HG03175 (cell line): ENCODE measurements around the gene DEPP1.

Source experiments
- ATAC-seq: cut with Tn5 transposase; IDR thresholded peaks from one replicate; pipeline ENCODE4 v1.9.1; 2021; ENCODE audit warnings: mild to moderate bottlenecking, moderate library complexity; ENCODE audit not compliant: unreplicated experiment

Gene DEPP1

DNA sequence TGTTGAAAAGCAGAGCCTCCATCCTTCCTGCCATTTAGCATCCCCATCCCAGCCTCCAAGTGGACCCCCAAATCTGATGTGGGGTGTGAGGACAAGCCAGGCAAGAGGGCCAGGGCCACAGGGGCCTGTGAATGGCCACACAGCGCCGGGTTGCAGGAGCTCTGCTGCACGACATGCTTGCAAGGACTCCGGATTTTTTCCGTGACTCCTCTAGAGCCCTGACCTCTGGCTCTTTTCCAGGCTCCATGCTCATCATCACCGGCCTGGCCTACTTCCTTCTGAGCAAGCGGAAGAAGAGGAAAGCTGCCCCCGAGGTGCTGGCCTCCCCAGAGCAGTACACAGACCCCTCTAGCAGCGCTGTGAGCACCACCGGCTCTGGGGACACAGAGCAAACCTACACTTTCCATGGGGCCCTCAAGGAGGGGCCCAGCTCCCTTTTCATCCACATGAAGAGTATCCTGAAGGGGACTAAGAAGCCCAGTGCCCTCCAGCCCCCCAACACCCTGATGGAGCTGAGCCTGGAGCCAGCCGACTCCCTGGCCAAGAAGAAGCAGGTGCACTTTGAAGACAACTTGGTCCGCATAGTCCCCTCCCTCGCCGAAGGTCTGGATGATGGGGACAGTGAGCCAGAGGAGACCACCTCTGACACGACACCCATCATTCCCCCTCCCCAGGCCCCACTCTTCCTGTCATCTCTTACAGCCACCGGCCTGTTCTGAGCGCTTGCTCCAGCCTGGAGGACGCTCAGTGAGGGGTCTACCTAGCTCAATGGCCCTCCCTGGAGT lies 44.0 kb downstream of the DEPP1 start:
- ATAC-seq = no peak

DNA sequence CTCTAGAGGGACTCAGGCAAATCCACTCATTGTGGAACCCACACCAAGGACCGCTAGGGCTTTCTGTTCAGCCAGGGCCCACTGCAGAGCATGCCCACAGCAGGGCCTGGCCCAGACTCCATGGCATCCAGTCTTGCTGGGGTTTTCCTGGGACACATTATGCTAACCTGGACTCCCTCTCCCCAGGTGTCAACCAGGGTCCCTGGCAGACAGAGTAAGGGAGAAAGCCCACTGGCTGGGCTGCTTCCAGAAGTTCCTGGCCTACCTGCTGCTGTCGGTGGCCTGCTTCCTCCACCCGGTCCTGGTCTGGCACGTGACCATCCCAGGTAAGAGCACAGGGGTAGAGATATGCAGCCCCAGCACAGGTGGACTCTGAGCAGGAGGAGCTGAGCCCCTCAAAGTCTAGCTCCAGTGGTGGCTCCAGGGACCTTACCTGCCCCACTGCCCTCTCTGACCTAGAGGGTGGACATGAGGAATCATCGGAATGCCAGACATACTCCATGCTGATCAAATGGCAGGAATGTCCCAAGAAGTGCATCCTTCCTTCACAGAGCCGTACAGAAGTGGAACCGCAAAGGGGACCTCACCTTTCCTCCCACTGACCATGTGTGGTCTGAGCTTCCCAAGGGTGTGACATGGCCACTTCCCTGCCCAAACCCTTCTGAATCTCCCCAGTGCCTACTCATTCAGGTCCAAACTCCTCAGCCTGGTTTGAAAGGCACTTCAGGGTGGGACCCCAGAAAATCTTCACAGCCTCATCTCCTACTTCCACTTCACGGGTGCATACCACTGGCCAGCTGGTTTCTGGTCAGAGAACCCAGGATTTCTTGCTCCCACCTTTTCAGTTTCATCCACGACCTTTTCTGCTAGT lies 44.9 kb downstream of the DEPP1 start:
- no peak for ATAC-seq

DNA sequence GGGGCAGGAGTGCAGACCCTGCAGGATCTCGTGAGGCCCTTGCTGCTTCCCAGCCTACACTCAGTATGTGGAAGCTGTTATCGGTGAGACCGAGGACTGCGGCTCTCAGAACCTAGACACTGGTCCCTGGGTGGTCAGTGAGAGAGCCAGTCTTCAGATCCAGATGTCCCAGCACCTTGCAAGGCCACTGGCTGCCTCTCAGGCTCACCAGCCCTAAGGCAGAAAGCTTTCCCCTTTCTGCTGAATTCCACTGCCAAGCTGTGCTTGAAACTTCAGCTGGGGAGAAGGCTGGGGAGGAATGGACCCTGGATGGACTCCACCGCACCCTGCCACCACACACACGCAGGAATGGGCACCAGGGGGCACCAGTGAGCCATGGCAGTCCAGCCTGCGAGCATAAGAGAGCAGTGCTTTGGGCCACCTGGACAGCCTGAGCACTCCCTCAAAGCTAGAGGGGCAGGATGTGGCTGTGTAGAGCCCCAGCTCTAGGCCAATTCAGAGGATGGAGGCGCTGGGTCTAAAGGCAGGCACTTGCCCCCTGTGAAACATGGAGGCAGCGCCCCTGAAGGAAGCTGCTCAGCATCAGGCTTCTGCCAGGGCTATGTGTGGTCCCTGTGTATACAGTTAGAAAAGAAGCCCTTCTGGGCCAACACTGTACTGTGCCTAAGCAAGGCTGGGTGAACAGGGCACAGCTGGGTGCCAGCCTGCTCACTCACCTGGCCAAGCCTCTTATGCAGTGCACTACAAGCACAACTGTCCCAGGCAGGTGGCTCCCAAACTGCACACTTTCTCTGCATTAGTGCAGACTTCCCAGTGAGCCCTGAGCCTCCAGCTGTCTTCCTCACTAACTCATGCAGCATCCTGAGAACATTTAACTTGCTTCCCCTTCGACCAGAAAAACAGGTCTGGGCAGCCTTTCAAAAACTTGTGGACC lies 45.8 kb downstream of the DEPP1 start:
- peak; percentile 94 for ATAC-seq

DNA sequence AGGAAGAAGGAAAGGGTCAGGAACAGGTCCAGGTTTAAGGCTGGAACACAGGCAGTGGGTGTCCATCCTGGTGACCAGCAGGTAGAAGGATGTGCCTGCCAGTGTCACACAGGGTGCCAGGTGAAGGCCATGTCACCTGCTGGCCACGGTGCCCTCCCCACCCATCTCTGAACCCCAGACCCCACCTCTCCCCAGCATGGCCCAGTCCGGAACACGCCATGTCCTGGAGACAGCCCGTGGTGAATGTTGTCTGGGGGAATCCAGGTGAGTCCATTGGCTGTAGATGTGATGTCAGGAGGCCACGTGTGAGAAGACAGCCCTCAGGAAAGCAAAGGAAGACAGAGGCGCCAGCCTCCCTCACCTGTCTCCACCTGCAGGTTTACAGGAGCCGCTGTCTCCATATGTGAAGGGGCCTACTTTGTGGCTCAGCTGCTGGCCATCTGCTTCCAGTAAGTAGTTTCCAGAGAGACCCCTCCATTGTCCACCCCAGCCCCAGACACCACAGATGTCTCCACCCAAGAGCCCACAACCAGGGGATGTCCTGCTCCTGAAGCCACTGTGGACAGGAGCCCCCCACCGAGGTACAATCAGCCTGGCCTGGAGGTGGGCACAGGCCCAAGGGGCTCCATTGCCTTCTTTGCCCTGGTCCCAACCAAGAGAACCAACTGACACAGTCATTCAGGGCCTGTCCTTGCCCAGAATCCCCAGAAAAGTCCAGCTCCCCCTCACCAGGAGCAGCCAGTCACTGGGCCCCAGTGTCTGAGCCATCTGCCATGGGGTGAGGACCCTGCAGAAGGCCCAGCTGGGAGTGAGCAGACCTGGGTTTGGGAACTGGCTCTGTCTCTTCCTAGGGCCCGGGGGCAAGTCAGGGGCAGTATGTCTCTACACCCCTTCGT lies 46.7 kb downstream of the DEPP1 start:
- ATAC-seq = no peak

DNA sequence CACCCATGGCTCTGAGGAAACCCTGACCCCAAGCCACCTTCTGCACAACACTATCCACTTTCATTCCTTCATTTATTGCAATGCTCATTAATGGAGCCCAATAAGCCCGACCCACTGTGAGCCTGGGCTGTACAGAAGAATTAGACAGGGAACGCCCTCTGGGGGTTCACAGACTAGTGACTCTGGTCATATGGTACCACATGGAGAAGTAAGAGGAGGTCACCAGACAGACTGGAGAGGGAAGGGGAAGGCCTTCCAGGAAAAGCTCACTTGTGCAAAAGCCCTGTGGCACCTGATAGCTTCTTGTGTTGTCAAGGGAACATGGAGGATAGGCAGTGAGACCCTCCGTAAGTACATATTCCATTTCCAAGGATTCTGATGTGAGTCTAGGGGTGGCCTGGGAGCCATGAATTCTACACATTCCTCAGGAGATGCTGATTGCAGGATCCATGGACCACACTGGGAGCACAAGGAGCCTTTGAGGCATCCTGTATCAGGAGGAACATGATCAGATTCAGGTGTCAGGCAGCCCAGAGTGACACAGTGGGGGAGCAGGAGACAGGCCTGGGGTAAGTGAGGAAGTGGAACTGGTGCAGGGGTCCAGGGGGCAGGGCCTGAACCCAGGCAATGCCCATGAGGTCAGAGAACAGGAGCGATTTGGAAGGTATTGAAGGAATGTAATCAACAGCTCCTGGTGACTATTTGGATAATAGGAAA lies 47.5 kb downstream of the DEPP1 start:
- no peak for ATAC-seq

DNA sequence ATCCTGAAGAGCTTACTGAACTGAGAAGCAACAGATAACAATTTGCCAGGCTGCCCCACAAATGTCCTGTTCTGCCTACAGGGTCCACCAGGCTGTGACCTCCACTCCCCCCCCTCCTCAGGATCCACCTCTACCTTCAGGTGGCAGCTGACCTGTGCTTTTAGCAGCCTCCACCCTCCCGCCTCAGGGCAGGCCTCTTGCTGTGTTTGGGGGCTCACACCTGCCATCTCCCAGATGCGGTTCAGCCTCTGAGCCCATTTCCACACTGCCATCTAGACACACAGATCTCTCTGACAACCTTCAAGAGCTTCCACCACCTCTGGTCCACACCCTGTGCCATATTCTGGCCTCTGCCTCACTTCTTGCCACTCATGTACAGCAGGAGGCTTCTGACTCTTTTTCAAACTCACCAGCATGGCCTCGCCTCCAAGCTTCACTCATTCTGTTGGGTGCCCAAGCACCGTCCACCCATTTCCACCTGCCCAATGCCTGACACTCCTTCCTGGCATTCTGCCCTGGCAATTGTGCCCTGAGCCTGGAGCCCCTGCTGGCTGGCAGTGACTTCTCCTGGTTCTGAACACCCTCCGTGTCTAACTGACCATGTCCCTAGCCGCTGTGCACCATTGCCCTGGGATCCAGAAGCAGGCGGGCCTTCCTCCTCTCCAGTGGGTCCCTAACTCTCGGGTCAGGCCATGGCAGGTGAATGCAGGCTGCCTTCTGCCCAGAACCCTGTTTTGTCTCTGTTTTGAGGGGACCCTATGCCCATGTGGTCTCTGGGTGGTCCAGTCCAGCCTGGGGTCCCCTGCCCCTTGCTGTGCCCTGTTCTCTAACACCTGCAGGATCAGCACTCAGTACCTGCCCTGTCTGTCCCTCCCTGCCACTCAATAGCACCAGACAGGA lies 49.0 kb downstream of the DEPP1 start:
- ATAC-seq = no peak

DNA sequence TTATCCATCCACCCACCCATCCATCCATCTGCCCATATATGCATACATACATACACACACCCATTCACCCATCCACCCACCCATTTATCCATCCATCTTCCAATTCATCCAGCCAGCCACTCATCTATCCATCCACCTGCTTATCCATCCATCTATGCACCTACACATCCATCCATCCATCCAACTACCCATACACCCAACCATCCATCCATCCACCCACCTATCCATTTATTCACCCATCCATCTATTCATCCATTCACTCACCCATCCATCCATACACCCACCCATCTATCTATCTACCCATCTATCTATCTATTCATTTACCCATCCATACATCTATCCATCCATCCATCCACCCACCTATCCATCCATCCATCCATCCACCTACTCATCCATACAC lies 50.1 kb downstream of the DEPP1 start:
- no peak for ATAC-seq

DNA sequence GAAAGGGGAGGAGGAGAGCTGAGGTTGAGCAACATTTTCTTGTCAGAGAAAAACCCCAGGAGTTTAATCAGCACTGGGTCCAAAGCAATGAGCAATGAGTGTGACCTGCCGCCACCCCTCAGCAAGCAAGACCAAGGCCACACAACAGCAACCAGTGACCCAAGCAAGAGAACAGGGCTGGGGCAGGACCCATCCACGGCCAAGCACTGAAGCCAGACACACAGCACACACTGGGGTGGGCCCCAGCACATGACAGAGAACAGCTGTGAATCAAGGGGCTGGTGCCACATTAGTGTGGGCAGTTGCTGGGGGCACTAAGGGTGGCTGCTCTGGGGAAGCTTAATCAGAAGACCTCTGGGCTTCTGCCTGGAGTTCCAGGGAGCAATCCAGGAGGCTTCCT lies 51.3 kb downstream of the DEPP1 start:
- ATAC-seq = no peak

DNA sequence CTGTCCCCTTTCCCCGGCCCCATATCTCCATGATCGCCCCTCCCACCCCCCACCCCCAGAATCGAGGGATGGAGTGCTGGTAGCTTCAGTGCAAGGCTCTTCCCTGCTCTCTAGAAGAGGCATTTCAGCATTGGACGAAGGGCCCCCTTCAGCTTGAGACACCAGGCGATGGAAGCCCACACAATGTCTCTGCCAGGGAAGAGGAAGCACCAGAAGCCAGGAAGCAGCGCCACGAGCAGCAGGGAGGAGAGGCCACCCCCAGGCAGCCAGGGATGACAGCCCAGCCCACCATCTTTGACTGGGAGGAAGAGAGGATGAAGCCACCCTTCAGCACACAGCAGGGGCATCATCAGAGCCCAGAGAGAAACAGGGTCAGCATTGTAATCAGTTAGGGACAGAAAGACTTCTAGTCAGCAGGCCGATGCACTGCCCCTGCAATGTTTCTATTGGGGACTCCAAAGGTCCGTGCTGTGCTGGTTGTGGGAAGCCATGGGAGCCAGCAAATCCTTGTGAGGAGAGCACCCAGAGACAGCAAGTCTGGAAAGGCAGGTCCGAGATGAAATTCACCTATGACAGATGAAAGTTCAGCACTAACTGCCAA lies 51.8 kb downstream of the DEPP1 start:
- no peak for ATAC-seq
